ENCODE data around the gene ANXA6. TPM values are rescaled to one million over a fixed set of nuclear protein-coding genes. Genes with fewer than 3 reads are reported as not detected.

Gene ANXA6
- total RNA-seq, 2 experiments from 2014 or later = 26.1 to 74.1 TPM

GRCh38 chr5:151071848-151072629 is 85.5 kb downstream of the ANXA6 start:
- H2AFZ ChIP-seq (ENCODE audit: low read length) = no peak overlapping the region
- no peak for DNase-seq (ENCODE audit: low spot score)
- H3K27ac ChIP-seq (ENCODE audit: low read depth, low read length, poor library complexity, severe bottlenecking) = no peak overlapping the region
- CTCF ChIA-PET (ENCODE audit: unreplicated experiment) = interaction anchor here (1.2 kb wide), 1 partner anchor 43 kb away, joined by 4 read pairs; no protein-coding TSS in a partner anchor
- POLR2A ChIA-PET = interaction anchor here (1.0 to 1.4 kb wide), 2 partner anchors 13 to 32 kb away, joined by 3 to 5 read pairs; no protein-coding TSS in a partner anchor
- BruUV-seq (replicated peaks) = no TSS peak
- H4K20me1 ChIP-seq (ENCODE audit: insufficient read depth, low read length) = peaks cover 6% of the 10 kb centered on the region; the same call in 1 of the 2 replicates
- H3K4me3 ChIP-seq (ENCODE audit: low read depth, low read length, poor library complexity, severe bottlenecking) = no peak overlapping the region
- peaks cover 41% of the 10 kb centered on the region for H3K36me3 ChIP-seq (ENCODE audit: insufficient read depth, low read length)
- TF ChIP-seq EZH2phosphoT487 (IDR thresholded peaks at IDR 0.05; ENCODE audit: borderline replicate concordance, low read depth, low read length) = no peak
- TF ChIP-seq CTCF (conservative IDR thresholded peaks at IDR 0.05; ENCODE audit: low read length) = no peak
- no peak overlapping the region for H3K4me2 ChIP-seq (ENCODE audit: low read length)
- H3K9me3 ChIP-seq (ENCODE audit: low read length) = no peaks in the 10 kb centered on the region
- no peaks in the 10 kb centered on the region for H3K9me2 ChIP-seq (ENCODE audit: insufficient read depth, low read length)
- H3K4me1 ChIP-seq (ENCODE audit: insufficient read depth, low read length, poor library complexity, severe bottlenecking) = peaks cover 12% of the 10 kb centered on the region
- intact Hi-C loops (cut with micrococcal nuclease; ENCODE audit: unreplicated experiment) = no loop called here
- H3K79me2 ChIP-seq (ENCODE audit: insufficient read depth, low read depth, low read length) = peaks cover 19% of the 10 kb centered on the region; the same call in 1 of the 2 replicates

GRCh38 chr5:151071021-151071420 is 86.6 kb downstream of the ANXA6 start:
- H4K20me1 ChIP-seq (ENCODE audit: insufficient read depth, low read length) = peaks cover 5% of the 10 kb centered on the region; the same call in 1 of the 2 replicates
- no peaks in the 10 kb centered on the region for H3K9me2 ChIP-seq (ENCODE audit: insufficient read depth, low read length)
- no peak overlapping the region for H3K4me3 ChIP-seq (ENCODE audit: low read depth, low read length, poor library complexity, severe bottlenecking)
- intact Hi-C loops (cut with micrococcal nuclease; ENCODE audit: unreplicated experiment) = no loop called here
- peaks cover 43% of the 10 kb centered on the region for H3K36me3 ChIP-seq (ENCODE audit: insufficient read depth, low read length)
- H3K79me2 ChIP-seq (ENCODE audit: insufficient read depth, low read depth, low read length) = peaks cover 19% of the 10 kb centered on the region; the same call in 1 of the 2 replicates
- POLR2A ChIA-PET = interaction anchor here (1.0 kb wide), 1 partner anchor 33 kb away, joined by 3 read pairs; no protein-coding TSS in a partner anchor
- CTCF ChIA-PET (ENCODE audit: unreplicated experiment) = interaction anchor here (1.2 kb wide), 1 partner anchor 44 kb away, joined by 4 read pairs; no protein-coding TSS in a partner anchor
- DNase-seq (ENCODE audit: low spot score) = no peak
- no peak overlapping the region for H2AFZ ChIP-seq (ENCODE audit: low read length)
- BruUV-seq (replicated peaks) = no TSS peak
- no peaks in the 10 kb centered on the region for H3K9me3 ChIP-seq (ENCODE audit: low read length)
- H3K4me1 ChIP-seq (ENCODE audit: insufficient read depth, low read length, poor library complexity, severe bottlenecking) = peaks cover 12% of the 10 kb centered on the region
- H3K4me2 ChIP-seq (ENCODE audit: low read length) = no peak overlapping the region
- H3K27ac ChIP-seq (ENCODE audit: low read depth, low read length, poor library complexity, severe bottlenecking) = no peak overlapping the region
- TF ChIP-seq CTCF (conservative IDR thresholded peaks at IDR 0.05; ENCODE audit: low read length) (no peak), EZH2phosphoT487 (IDR thresholded peaks at IDR 0.05; ENCODE audit: borderline replicate concordance, low read depth, low read length) (no peak)

- Histone ChIP-seq H3K4me2 (ENCODE audit: low read length) (no peak overlapping the region), H3K27ac (ENCODE audit: low read depth, low read length, poor library complexity, severe bottlenecking) (no peak overlapping the region), H3K4me1 (ENCODE audit: insufficient read depth, low read length, poor library complexity, severe bottlenecking) (peaks cover 12% of the 10 kb centered on the region), H3K9me3 (ENCODE audit: low read length) (no peaks in the 10 kb centered on the region), H4K20me1 (ENCODE audit: insufficient read depth, low read length) (peaks cover 5% of the 10 kb centered on the region; the same call in 1 of the 2 replicates), H3K9me2 (ENCODE audit: insufficient read depth, low read length) (no peaks in the 10 kb centered on the region), H2AFZ (ENCODE audit: low read length) (no peak overlapping the region), H3K36me3 (ENCODE audit: insufficient read depth, low read length) (peaks cover 43% of the 10 kb centered on the region), H3K79me2 (ENCODE audit: insufficient read depth, low read depth, low read length) (peaks cover 21% of the 10 kb centered on the region; the same call in 1 of the 2 replicates), H3K4me3 (ENCODE audit: low read depth, low read length, poor library complexity, severe bottlenecking) (no peak overlapping the region)
- intact Hi-C loops (cut with micrococcal nuclease; ENCODE audit: unreplicated experiment) = no loop called here
- ChIA-PET CTCF (ENCODE audit: unreplicated experiment) (interaction anchor here (1.2 kb wide), 1 partner anchor 45 kb away, joined by 4 read pairs; no protein-coding TSS in a partner anchor), POLR2A (no interaction called here)
- TF ChIP-seq EZH2phosphoT487 (IDR thresholded peaks at IDR 0.05; ENCODE audit: borderline replicate concordance, low read depth, low read length) (no peak), CTCF (conservative IDR thresholded peaks at IDR 0.05; ENCODE audit: low read length) (no peak)
- no TSS peak for BruUV-seq (replicated peaks)
- DNase-seq (ENCODE audit: low spot score) = no peak
Measured at GRCh38 chr5:151070449-151070848, 87.1 kb downstream of the ANXA6 start.

Data from OCI-LY7 (cell line).